HEK293 (cell line): ENCODE results near the gene NRF1.

Source experiments
- CTCF ChIA-PET: fragments of 350-600 bp; formaldehyde crosslinking; extraction: SDS; loops from one replicate; lab custom pipeline; 2021; ENCODE audit warnings: antibody characterized with exemption; lab: Yijun Ruan, JAX
- POLR2A ChIA-PET: fragments of 300-600 bp; formaldehyde crosslinking; extraction: SDS; loops from one replicate; lab custom pipeline; 2020; ENCODE audit warnings: antibody characterized with exemption, inconsistent platforms; lab: Yijun Ruan, JAX
- H3K27ac ChIP-seq: fragments of 200-500 bp; sonication (Bioruptor generic); 2 replicates; pipeline ENCODE4 v1.5.1; 2014; ENCODE audit warnings: low read depth, low read length, control low read depth, inconsistent platforms; ENCODE audit errors: extremely low read depth
- H3K36me3 ChIP-seq, 2 experiments: fragments of 200-500 bp in 1 of 2; sonication (Bioruptor generic) in 1 of 2; 1 replicate in 1 of 2; 2 replicates in 1 of 2; pipeline ENCODE4 v1.5.1; 2014 to 2017; ENCODE audit warnings: inconsistent platforms in 2 of 2, low read length in 2 of 2; ENCODE audit not compliant: control insufficient read depth in 2 of 2, insufficient read depth in 1 of 2
- H3K4me1 ChIP-seq: fragments of 200-500 bp; sonication (Bioruptor generic); 2 replicates; pipeline ENCODE4 v1.5.1; 2014; ENCODE audit warnings: mild to moderate bottlenecking, low read length, inconsistent platforms; ENCODE audit not compliant: control insufficient read depth, insufficient read depth
- H3K4me3 ChIP-seq: 2 replicates; pipeline ENCODE4 v1.5.1; 2011; ENCODE audit warnings: low read depth, mild to moderate bottlenecking, control low read depth, low read length, moderate library complexity
- H3K9me3 ChIP-seq: fragments of 200-500 bp; sonication (Bioruptor generic); 2 replicates; pipeline ENCODE4 v1.5.1; 2014; ENCODE audit warnings: low read depth, low read length, inconsistent platforms; ENCODE audit not compliant: control insufficient read depth, insufficient read depth
- GLI2 ChIP-seq: fragments of 450-650 bp; formaldehyde crosslinking; IDR thresholded peaks from 2 replicates; pipeline ENCODE4; 2017; ENCODE audit warnings: missing biosample characterization, missing genetic modification characterization, low read depth, borderline replicate concordance
- GLIS1 ChIP-seq: fragments of 450-650 bp; formaldehyde crosslinking; IDR thresholded peaks from 2 replicates; pipeline ENCODE4 v1.5.1; 2016; ENCODE audit warnings: missing biosample characterization, missing genetic modification characterization
- INSM2 ChIP-seq: fragments of 450-650 bp; formaldehyde crosslinking; IDR thresholded peaks from 2 replicates; pipeline ENCODE4 v1.5.1; 2016; ENCODE audit warnings: missing biosample characterization, missing genetic modification characterization
- OSR2 ChIP-seq: fragments of 450-650 bp; formaldehyde crosslinking; IDR thresholded peaks from 2 replicates; pipeline ENCODE4 v1.5.1; 2016; ENCODE audit warnings: missing biosample characterization, missing genetic modification characterization
- PRDM2 ChIP-seq: fragments of 450-650 bp; formaldehyde crosslinking; IDR thresholded peaks from 2 replicates; pipeline ENCODE4 v1.5.1; 2016; ENCODE audit warnings: missing biosample characterization, missing genetic modification characterization, borderline replicate concordance
- PRDM6 ChIP-seq: fragments of 450-650 bp; formaldehyde crosslinking; IDR thresholded peaks from 2 replicates; pipeline ENCODE4 v1.5.1; 2017; ENCODE audit warnings: missing biosample characterization, missing genetic modification characterization
- SCRT1 ChIP-seq: fragments of 450-650 bp; formaldehyde crosslinking; IDR thresholded peaks from 2 replicates; pipeline ENCODE4 v1.5.1; 2016; ENCODE audit warnings: missing biosample characterization, missing genetic modification characterization, borderline replicate concordance
- SCRT2 ChIP-seq: fragments of 450-650 bp; formaldehyde crosslinking; IDR thresholded peaks from 2 replicates; pipeline ENCODE4 v1.5.1; 2016; ENCODE audit warnings: missing biosample characterization, missing genetic modification characterization
- TSHZ1 ChIP-seq: fragments of 450-650 bp; formaldehyde crosslinking; IDR thresholded peaks from 2 replicates; pipeline ENCODE4 v1.5.1; 2016; ENCODE audit warnings: missing biosample characterization, missing genetic modification characterization, borderline replicate concordance
- ZBTB8A ChIP-seq: fragments of 450-650 bp; formaldehyde crosslinking; IDR thresholded peaks from 2 replicates; pipeline ENCODE4 v1.5.1; 2016; ENCODE audit warnings: missing biosample characterization, missing genetic modification characterization
- ZNF26 ChIP-seq: fragments of 450-650 bp; formaldehyde crosslinking; IDR thresholded peaks from 2 replicates; pipeline ENCODE4 v1.5.1; 2016; ENCODE audit warnings: missing biosample characterization, missing genetic modification characterization
- ZNF335 ChIP-seq: fragments of 450-650 bp; formaldehyde crosslinking; conservative IDR thresholded peaks from 2 replicates; pipeline ENCODE4 v1.5.1; 2016; ENCODE audit warnings: missing biosample characterization, missing genetic modification characterization
- ZNF394 ChIP-seq: fragments of 450-650 bp; formaldehyde crosslinking; IDR thresholded peaks from 2 replicates; pipeline ENCODE4 v1.5.1; 2016; ENCODE audit warnings: missing biosample characterization, missing genetic modification characterization, mild to moderate bottlenecking, moderate library complexity, borderline replicate concordance
- ZNF398 ChIP-seq: fragments of 450-650 bp; formaldehyde crosslinking; IDR thresholded peaks from 2 replicates; pipeline ENCODE4 v1.5.1; 2017; ENCODE audit warnings: missing biosample characterization, missing genetic modification characterization
- ZNF510 ChIP-seq: fragments of 450-650 bp; formaldehyde crosslinking; IDR thresholded peaks from 2 replicates; pipeline ENCODE4 v1.5.1; 2018; ENCODE audit warnings: mild to moderate bottlenecking, missing genetic modification characterization, missing biosample characterization; ENCODE audit not compliant: insufficient replicate concordance
- ZNF549 ChIP-seq: fragments of 450-650 bp; IDR thresholded peaks from 2 replicates; pipeline ENCODE4 v1.5.1; 2018; ENCODE audit warnings: missing biosample characterization, missing genetic modification characterization, mild to moderate bottlenecking, inconsistent platforms, moderate library complexity
- ZNF707 ChIP-seq: fragments of 450-650 bp; formaldehyde crosslinking; IDR thresholded peaks from 2 replicates; pipeline ENCODE4 v1.5.1; 2016; ENCODE audit warnings: missing biosample characterization, missing genetic modification characterization

The NRF1 gene

GRCh38 chr7:129613016-129613337 is 1.5 kb downstream of the NRF1 start (continued):
- TF ChIP-seq ZNF707 (tag by site-specific recombination) = no peak
- TF ChIP-seq, all 188 proteins: peak for 3

GRCh38 chr7:129615018-129615417 is 3.5 kb downstream of the NRF1 start:
- POLR2A ChIA-PET = interaction anchor here (0.5 to 0.6 kb wide), 2 partner anchors 8 to 860 kb away, joined by 3 read pairs; no protein-coding TSS in a partner anchor
- peaks cover 24% of the 10 kb centered on the region for H3K4me1 ChIP-seq
- H3K36me3 ChIP-seq = peaks cover 0 to under 1% of the 10 kb centered on the region in 2 experiments; a peak in 1 of 3 replicates
- H3K9me3 ChIP-seq = no peaks in the 10 kb centered on the region
- CTCF ChIA-PET = interaction anchor here (0.6 to 1.9 kb wide), 4 partner anchors 20 to 509 kb away, joined by 3 to 13 read pairs (median 3); no protein-coding TSS in a partner anchor
- H3K4me3 ChIP-seq = no peak overlapping the region
- no peak overlapping the region for H3K27ac ChIP-seq
- TF ChIP-seq ZNF398 (tag by site-specific recombination) = no peak
- peak; percentile 46; the same call in 1 of the 2 replicates for TF ChIP-seq OSR2
- peak; percentile 16; the same call in 1 of the 2 replicates for TF ChIP-seq ZNF335
- no peak for TF ChIP-seq ZBTB8A (tag by site-specific recombination)
- no peak for TF ChIP-seq GLIS1 (tag by site-specific recombination)
- TF ChIP-seq INSM2 = no peak
- 0 out of 2 replicates have a peak, but pooled peaks have one; percentile 44 for TF ChIP-seq PRDM6 (tag by site-specific recombination)
- no peak for TF ChIP-seq ZNF510 (tag by site-specific recombination)
- peak; percentile 95 for TF ChIP-seq SCRT2
- TF ChIP-seq ZNF549 (tag by site-specific recombination) = no peak
- TF ChIP-seq PRDM2 (tag by site-specific recombination) = no peak
- no peak for TF ChIP-seq GLI2 (tag by site-specific recombination)
- TF ChIP-seq ZNF26 (tag by site-specific recombination) = no peak
- no peak for TF ChIP-seq ZNF394 (tag by site-specific recombination)
- TF ChIP-seq TSHZ1 (tag by site-specific recombination) = no peak
- TF ChIP-seq SCRT1 (tag by site-specific recombination) = peak; percentile 71; the same call in 1 of the 2 replicates
